Measurements from ENCODE around the gene SORCS2. TPM values are rescaled to one million over a fixed set of nuclear protein-coding genes. Genes with fewer than 3 reads are reported as not detected.

Gene SORCS2
- total and polyA plus RNA-seq, 2 of the 8 experiments (the other 6 are each of a cell fraction or from before 2014, with no cell fraction given), result 0.36 to 1.8 TPM

- no peak for FAIRE-seq
- Histone ChIP-seq H3K4me1 (replicated peaks in 1 of 4; ENCODE audit: control insufficient read depth in 3 of 4, insufficient read depth in 4 of 4, low read length in 3 of 4) (no peaks in the 10 kb centered on the region), H3K4me2 (ENCODE audit: insufficient read depth in 1 of 2, low read depth in 2 of 2, low read length in 2 of 2) (no peak overlapping the region), H3K56ac (replicated peaks; ENCODE audit: insufficient read length, low read depth, low read length) (no peak overlapping the region), H3K27me3 (replicated peaks in 1 of 4; ENCODE audit: control insufficient read depth in 3 of 4, extremely low read depth in 1 of 4, insufficient read depth in 3 of 4, low read length in 3 of 4) (no peaks in the 10 kb centered on the region), H2AK5ac (ENCODE audit: low read depth, low read length) (no peak overlapping the region), H3K4me3 (ENCODE audit: extremely low read depth in 1 of 4, insufficient read depth in 2 of 4, low read depth in 3 of 4, low read length in 4 of 4) (no peak overlapping the region), H3K23ac (ENCODE audit: insufficient read length) (no peak overlapping the region), H2BK15ac (ENCODE audit: low read length) (no peak overlapping the region), H4K8ac (ENCODE audit: extremely low read depth, insufficient read depth, low read length) (no peak overlapping the region), H3K9me3 (ENCODE audit: insufficient read depth in 2 of 2, low read depth in 1 of 2, low read length in 1 of 2) (no peaks in the 10 kb centered on the region), H2AFZ (ENCODE audit: low read length) (no peak overlapping the region), H3K27ac (ENCODE audit: low read depth, low read length) (no peak overlapping the region), H3K18ac (ENCODE audit: extremely low read depth, low read length) (no peak overlapping the region), H3K23me2 (ENCODE audit: low read depth, low read length) (0 out of 2 replicates have a peak, but pooled peaks cover 2% of the 10 kb centered on the region), H3K79me1 (ENCODE audit: low read depth, low read length) (no peaks in the 10 kb centered on the region), H3K9ac (replicated peaks in 1 of 4; ENCODE audit: extremely low read depth in 1 of 4, low read depth in 3 of 4, low read length in 3 of 4) (no peak overlapping the region), H4K91ac (replicated peaks; ENCODE audit: insufficient read length, low read length) (no peak overlapping the region), H3K14ac (ENCODE audit: insufficient read length) (no peak overlapping the region), H2BK20ac (ENCODE audit: low read length) (no peak overlapping the region), H2BK120ac (replicated peaks; ENCODE audit: low read depth, low read length) (no peak overlapping the region), H4K5ac (ENCODE audit: insufficient read length, low read depth, low read length) (no peak overlapping the region), H3K79me2 (ENCODE audit: control insufficient read depth in 1 of 2, insufficient read depth in 2 of 2, low read length in 2 of 2) (no peaks in the 10 kb centered on the region), H3K36me3 (ENCODE audit: control insufficient read depth in 2 of 4, insufficient read depth in 4 of 4, low read length in 3 of 4) (no peaks in the 10 kb centered on the region), H3K4ac (replicated peaks; ENCODE audit: insufficient read length, low read depth, low read length) (no peak overlapping the region), H2BK5ac (ENCODE audit: low read depth, low read length) (no peak overlapping the region), H2BK12ac (ENCODE audit: low read depth, low read length) (no peak overlapping the region), H4K20me1 (replicated peaks in 1 of 2; ENCODE audit: control insufficient read depth in 1 of 2, insufficient read depth in 2 of 2, low read length in 2 of 2) (peaks cover 0 to 4% of the 10 kb centered on the region in 2 experiments)
- ChIA-PET POLR2A (ENCODE audit: partially characterized antibody) (interaction anchor here (0.6 kb wide), 1 partner anchor 390 kb away, joined by 3 read pairs; no protein-coding TSS in a partner anchor), CTCF (ENCODE audit: partially characterized antibody) (no interaction called here)
- DNase-seq (ENCODE audit: low read depth in 1 of 2, low spot score in 2 of 2), result no peak
- WGBS, 2 experiments (ENCODE audit: extremely low coverage in 1 of 2, insufficient coverage in 1 of 2, insufficient read length in 1 of 2, insufficient replicate concordance in 2 of 2, low coverage in 1 of 2, low lambda C conversion rate in 2 of 2, missing lambda C conversion rate in 1 of 2), result 93% methylated on average over 6 of the region's 6 CpGs; no CpG with 5 or more reads in 1 of the 2 experiments
- no peak for TF ChIP-seq FOSL1 (IDR thresholded peaks at IDR 0.05; ENCODE audit: insufficient read depth, low read depth, low read length)
- TF ChIP-seq MAFK (IDR thresholded peaks at IDR 0.05; ENCODE audit: low read depth, low read length), result no peak
- no peak for TF ChIP-seq RNF2 (IDR thresholded peaks at IDR 0.05; ENCODE audit: borderline replicate concordance, low read depth, low read length, missing control alignments, poor library complexity, severe bottlenecking)
- TF ChIP-seq ATF3 (IDR thresholded peaks at IDR 0.05; ENCODE audit: insufficient read depth, low read depth, low read length), result no peak
- no peak for TF ChIP-seq TBP (IDR thresholded peaks at IDR 0.05; ENCODE audit: low read depth, low read length)
- TF ChIP-seq CREB1 (IDR thresholded peaks at IDR 0.05), result no peak
- no peak for TF ChIP-seq EGR1 (IDR thresholded peaks at IDR 0.05; ENCODE audit: borderline replicate concordance, low read depth, low read length)
- no peak for TF ChIP-seq SP2 (IDR thresholded peaks at IDR 0.05; ENCODE audit: low read length)
- no peak for TF ChIP-seq CBX8 (IDR thresholded peaks at IDR 0.05; ENCODE audit: borderline replicate concordance, low read depth, low read length)
- no peak for TF ChIP-seq TEAD4 (IDR thresholded peaks at IDR 0.05; ENCODE audit: low read depth, low read length)
- no peak for TF ChIP-seq SAP30 (IDR thresholded peaks at IDR 0.05; ENCODE audit: insufficient read depth, insufficient replicate concordance, low read length)
- no peak for TF ChIP-seq GTF2F1 (IDR thresholded peaks at IDR 0.05; ENCODE audit: borderline replicate concordance, low read depth, low read length)
- TF ChIP-seq USF2 (IDR thresholded peaks at IDR 0.05; ENCODE audit: low read length), result no peak
Measured at GRCh38 chr4:7387925-7388324, 195.6 kb downstream of the SORCS2 start.
